Nephron (organoid): ENCODE data around the gene KHDRBS1.
"Not testable (repeated sequence)": the region's sequence is repeated elsewhere in the genome, so short reads cannot be mapped to it uniquely, and the experiment has no call there.

Source experiments
- H3K27ac Mint-ChIP-seq, 3 experiments: 2 replicates each; pipeline ENCODE4 v1.8.0; 2020; ENCODE audit warnings: mixed read lengths in 3 of 3, mild to moderate bottlenecking in 2 of 3, moderate library complexity in 1 of 3
- H3K27me3 Mint-ChIP-seq: 2 replicates; pipeline ENCODE4 v1.8.0; 2021; ENCODE audit warnings: low read depth, mild to moderate bottlenecking, moderate library complexity, mixed read lengths
- H3K36me3 Mint-ChIP-seq: 2 replicates; pipeline ENCODE4 v1.8.0; 2020; ENCODE audit warnings: low read depth, mixed read lengths
- H3K4me1 Mint-ChIP-seq: 2 replicates; pipeline ENCODE4 v1.8.0; 2020; ENCODE audit warnings: mixed read lengths
- H3K4me3 Mint-ChIP-seq, 3 experiments: 2 replicates each; pipeline ENCODE4 v1.8.0; 2020; ENCODE audit warnings: mild to moderate bottlenecking in 3 of 3, mixed read lengths in 3 of 3, moderate library complexity in 2 of 3
- H3K9me3 Mint-ChIP-seq: 2 replicates; pipeline ENCODE4 v1.8.0; 2020; ENCODE audit warnings: mixed read lengths
- TF ChIP-seq, protein P1 (sequence below), 3 experiments: fragments of 200-600 bp; sonication (generic); IDR thresholded peaks; one replicate each; pipeline ENCODE4 v1.5.0; 2021; ENCODE audit warnings: antibody characterized with exemption in 3 of 3; ENCODE audit not compliant: unreplicated experiment in 3 of 3

The KHDRBS1 gene

DNA sequence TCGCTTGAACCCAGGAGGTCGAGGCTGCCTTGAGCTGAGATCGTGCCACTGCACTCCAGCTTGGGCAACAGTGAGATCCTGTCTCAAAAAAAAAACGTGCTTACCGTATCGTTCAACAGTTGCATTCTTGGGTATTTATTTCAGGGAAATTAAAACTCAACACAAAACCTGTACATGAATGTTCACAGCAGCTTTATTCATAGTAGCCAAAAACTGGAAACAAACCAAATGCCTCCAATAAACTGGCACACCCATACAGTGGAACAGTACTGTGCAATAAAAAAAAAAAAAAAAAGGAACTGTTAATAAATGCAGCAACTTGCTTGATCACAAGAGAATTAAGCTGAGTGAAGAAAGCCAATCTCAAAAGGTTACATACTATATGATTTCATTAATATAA, 6.7 kb downstream of the KHDRBS1 start:
- TF ChIP-seq, protein P1, sequence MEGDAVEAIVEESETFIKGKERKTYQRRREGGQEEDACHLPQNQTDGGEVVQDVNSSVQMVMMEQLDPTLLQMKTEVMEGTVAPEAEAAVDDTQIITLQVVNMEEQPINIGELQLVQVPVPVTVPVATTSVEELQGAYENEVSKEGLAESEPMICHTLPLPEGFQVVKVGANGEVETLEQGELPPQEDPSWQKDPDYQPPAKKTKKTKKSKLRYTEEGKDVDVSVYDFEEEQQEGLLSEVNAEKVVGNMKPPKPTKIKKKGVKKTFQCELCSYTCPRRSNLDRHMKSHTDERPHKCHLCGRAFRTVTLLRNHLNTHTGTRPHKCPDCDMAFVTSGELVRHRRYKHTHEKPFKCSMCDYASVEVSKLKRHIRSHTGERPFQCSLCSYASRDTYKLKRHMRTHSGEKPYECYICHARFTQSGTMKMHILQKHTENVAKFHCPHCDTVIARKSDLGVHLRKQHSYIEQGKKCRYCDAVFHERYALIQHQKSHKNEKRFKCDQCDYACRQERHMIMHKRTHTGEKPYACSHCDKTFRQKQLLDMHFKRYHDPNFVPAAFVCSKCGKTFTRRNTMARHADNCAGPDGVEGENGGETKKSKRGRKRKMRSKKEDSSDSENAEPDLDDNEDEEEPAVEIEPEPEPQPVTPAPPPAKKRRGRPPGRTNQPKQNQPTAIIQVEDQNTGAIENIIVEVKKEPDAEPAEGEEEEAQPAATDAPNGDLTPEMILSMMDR (IDR thresholded peaks at IDR 0.05; ENCODE audit: unreplicated experiment in 3 of 3) = no peak
- peaks cover 36% of the 10 kb centered on the region for H3K4me1 Mint-ChIP-seq
- no peaks in the 10 kb centered on the region for H3K9me3 Mint-ChIP-seq
- H3K27ac Mint-ChIP-seq = peak overlapping the region in 2 of 3 experiments; percentile 3 to 40
- H3K36me3 Mint-ChIP-seq = peaks cover 51% of the 10 kb centered on the region
- H3K4me3 Mint-ChIP-seq = no peak overlapping the region
- H3K27me3 Mint-ChIP-seq = no peaks in the 10 kb centered on the region

DNA sequence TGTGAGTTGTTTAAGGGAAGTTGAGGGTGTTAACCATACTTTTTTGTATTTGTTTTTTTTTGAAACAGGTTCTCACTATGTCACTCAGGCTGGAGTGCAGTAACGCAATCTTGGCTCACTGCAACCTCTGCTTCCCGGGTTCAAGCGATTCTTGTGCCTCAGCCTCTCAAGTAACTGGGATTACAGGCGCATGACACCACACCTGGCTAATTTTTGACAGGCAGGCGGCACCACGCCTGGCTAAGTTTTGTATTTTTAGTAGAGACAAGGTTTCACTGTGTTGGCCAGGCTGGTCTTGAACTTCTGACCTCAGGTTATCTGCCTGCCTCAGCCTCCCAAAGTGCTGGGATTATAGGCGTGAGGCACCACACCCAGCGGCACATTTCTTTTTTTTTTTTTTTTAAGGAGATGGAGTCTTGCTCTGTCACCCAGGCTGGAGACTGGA, 7.9 kb downstream of the KHDRBS1 start:
- H3K27me3 Mint-ChIP-seq, H3K27ac Mint-ChIP-seq, H3K4me3 Mint-ChIP-seq, H3K9me3 Mint-ChIP-seq: not testable (repeated sequence)
- H3K36me3 Mint-ChIP-seq = peaks cover 45% of the 10 kb centered on the region
- peaks cover 23% of the 10 kb centered on the region for H3K4me1 Mint-ChIP-seq

DNA sequence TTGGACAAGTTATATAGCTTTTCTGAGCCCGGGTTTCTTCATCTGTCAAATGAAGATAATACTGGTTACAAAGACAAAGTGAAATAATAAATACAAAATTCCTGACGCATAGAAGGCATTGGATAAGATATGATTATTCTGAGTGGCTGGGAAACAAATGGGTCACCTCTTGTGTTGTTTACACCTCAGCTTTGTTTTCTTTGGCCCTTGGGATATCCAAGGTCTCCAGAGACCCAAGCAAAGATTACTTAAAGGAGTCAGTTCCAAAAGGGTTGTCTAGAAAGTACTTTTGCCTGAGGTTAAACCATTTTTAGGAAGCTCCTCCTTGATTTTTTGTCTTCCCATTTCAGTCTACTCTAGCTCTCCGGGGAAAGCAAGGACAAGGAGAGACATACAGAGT, 9.7 kb downstream of the KHDRBS1 start:
- no peak overlapping the region for H3K4me3 Mint-ChIP-seq
- H3K36me3 Mint-ChIP-seq = peaks cover 42% of the 10 kb centered on the region
- H3K4me1 Mint-ChIP-seq = peaks cover 26% of the 10 kb centered on the region
- H3K9me3 Mint-ChIP-seq = no peaks in the 10 kb centered on the region
- TF ChIP-seq, protein P1 (IDR thresholded peaks at IDR 0.05; ENCODE audit: unreplicated experiment in 3 of 3) = no peak
- no peaks in the 10 kb centered on the region for H3K27me3 Mint-ChIP-seq
- H3K27ac Mint-ChIP-seq = peak overlapping the region in 1 of 3 experiments; percentile 15

DNA sequence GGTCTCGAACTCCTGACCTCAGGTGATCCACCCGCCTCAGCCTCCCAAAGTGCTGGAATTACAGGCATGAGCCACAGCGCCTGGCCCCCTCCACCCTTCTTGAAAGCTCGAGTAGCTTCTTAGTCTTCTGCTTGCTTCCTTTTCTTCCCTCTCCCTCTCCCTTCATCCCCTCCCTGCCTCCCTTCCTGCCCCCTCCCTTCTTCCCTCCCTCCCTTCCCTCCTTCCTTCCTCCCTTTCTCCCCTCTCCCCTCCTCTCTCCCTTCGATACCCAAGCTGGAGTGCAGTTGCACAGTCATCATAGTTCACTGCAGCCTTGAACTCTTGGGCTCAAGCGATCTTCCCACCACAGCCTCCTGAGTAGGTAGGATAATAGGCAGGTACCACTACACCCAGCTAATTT, 11.8 kb downstream of the KHDRBS1 start:
- H3K4me1 Mint-ChIP-seq = peaks cover 27% of the 10 kb centered on the region

DNA sequence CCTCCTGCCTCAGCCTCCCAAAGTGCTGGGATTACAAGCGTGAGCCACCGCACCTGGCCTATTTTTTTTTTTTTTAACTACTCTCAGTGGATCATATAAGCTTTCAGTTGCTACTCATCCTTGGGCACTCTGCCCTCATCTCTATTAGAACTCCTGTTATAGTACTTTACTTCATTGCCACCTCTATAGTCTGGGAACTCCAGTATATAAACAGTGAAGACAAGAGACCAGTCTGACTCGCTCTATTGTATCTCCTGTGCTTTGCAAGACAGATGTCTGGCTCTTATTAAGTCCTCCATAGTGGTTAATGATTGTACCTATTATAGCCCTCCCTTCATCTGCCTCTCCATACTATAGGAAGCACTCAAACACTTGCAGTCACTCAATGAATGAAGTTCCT, 15.1 kb downstream of the KHDRBS1 start:
- Mint-ChIP-seq H3K27ac (no peak overlapping the region), H3K36me3 (peaks cover 48% of the 10 kb centered on the region), H3K4me3 (no peak overlapping the region), H3K4me1 (peaks cover 26% of the 10 kb centered on the region), H3K27me3 (no peaks in the 10 kb centered on the region), H3K9me3 (no peaks in the 10 kb centered on the region)
- TF ChIP-seq, protein P1 (IDR thresholded peaks at IDR 0.05; ENCODE audit: unreplicated experiment in 3 of 3) = no peak

More for the DNA sequence above, 11.8 kb downstream of the KHDRBS1 start:
- TF ChIP-seq, protein P1 (IDR thresholded peaks at IDR 0.05; ENCODE audit: unreplicated experiment in 3 of 3) = no peak
- no peaks in the 10 kb centered on the region for H3K27me3 Mint-ChIP-seq
- no peak overlapping the region for H3K4me3 Mint-ChIP-seq
- no peaks in the 10 kb centered on the region for H3K9me3 Mint-ChIP-seq
- H3K27ac Mint-ChIP-seq = no peak overlapping the region
- H3K36me3 Mint-ChIP-seq = peaks cover 51% of the 10 kb centered on the region

DNA sequence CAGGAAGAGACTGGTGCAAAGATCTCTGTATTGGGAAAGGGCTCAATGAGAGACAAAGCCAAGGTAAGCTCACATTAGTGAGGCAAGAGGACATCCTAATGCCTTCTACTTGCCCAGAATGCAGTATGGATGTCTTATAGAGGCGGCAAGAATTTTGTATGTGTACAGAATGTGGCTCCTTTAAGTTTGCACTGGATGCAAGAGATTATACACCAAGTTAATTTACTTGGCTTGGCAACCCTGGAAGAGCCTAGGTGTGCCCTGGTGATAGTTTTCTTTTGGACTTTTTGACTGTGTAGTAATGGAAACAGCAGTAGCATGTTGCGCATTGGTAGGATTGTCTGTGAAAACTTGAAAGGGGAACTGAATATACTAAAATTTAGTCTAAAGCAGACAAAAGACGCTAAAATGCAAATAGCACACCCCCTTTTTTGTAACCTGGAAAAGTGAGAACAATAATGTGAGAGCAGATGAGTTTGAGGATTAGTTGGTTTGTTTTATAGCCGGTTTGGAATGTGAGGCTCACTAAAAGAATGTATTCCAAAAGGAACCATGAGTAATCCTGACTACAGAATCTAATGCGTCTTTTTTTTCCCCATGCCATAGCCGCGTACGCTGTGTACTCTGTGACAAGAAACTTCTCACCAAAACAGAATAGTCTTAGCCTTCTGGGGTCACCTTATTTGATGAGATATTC, 18.1 kb downstream of the KHDRBS1 start:
- Mint-ChIP-seq H3K9me3 (no peaks in the 10 kb centered on the region), H3K27me3 (no peaks in the 10 kb centered on the region), H3K4me1 (peaks cover 33% of the 10 kb centered on the region), H3K36me3 (peaks cover 63% of the 10 kb centered on the region), H3K27ac (peak overlapping the region; percentile 1 to 27 (median 6)), H3K4me3 (no peak overlapping the region)
- TF ChIP-seq, protein P1 (IDR thresholded peaks at IDR 0.05; ENCODE audit: unreplicated experiment in 3 of 3) = no peak
